PC-3 (cell line): ENCODE data around the gene ACYP2. TPM values are rescaled to one million over a fixed set of nuclear protein-coding genes. Genes with fewer than 3 reads are reported as not detected.

Experiments used
- ATAC-seq: fragments of 200-7000 bp; cut with Tn5 transposase; 2 replicates; pipeline ENCODE4 v1.9.1; 2020; ENCODE audit warnings: mild to moderate bottlenecking, moderate library complexity
- BruUV-seq: library from RNA; stranded (reverse); fragments of 400-500 nt; replicated peaks from 2 replicates; lab custom pipeline; 2021; lab: Mats Ljungman, UMichigan
- CTCF ChIA-PET: fragments of 300-600 bp; sonication (Branson Sonifier 250); formaldehyde crosslinking; loops from one replicate; lab custom pipeline; 2022; ENCODE audit warnings: antibody characterized with exemption; lab: Charles Lee
- POLR2A ChIA-PET: fragments of 300-600 bp; sonication (Branson Sonifier 250); formaldehyde crosslinking; loops from one replicate; lab custom pipeline; 2022; ENCODE audit warnings: antibody characterized with exemption; ENCODE audit not compliant: unreplicated experiment; lab: Charles Lee
- DNase-seq: peaks from one replicate; pipeline ENCODE4 v3.0.0-alpha.2; 2015
- H2AFZ ChIP-seq: fragments of 300-600 bp; sonication (generic); 2 replicates; pipeline ENCODE4 v1.6.0; 2016; ENCODE audit warnings: antibody characterized with exemption, low read length
- H3F3A ChIP-seq: fragments of 300-600 bp; sonication (generic); one replicate; pipeline ENCODE4 v1.6.0; 2017; ENCODE audit warnings: antibody characterized with exemption, low read length, control low read depth, mild to moderate bottlenecking; ENCODE audit not compliant: unreplicated experiment
- H3K27ac ChIP-seq: fragments of 300-600 bp; sonication (generic); 2 replicates; pipeline ENCODE4 v1.5.1; 2016; ENCODE audit warnings: mild to moderate bottlenecking, low read length
- H3K27me3 ChIP-seq: fragments of 300-600 bp; sonication (generic); 2 replicates; pipeline ENCODE4 v1.6.1; 2016; ENCODE audit warnings: low read length, mixed read lengths
- H3K36me3 ChIP-seq: fragments of 300-600 bp; sonication (generic); 2 replicates; pipeline ENCODE4 v1.6.1; 2016; ENCODE audit warnings: low read depth, mixed run types, low read length, mixed read lengths
- H3K4me1 ChIP-seq: fragments of 300-600 bp; sonication (generic); 2 replicates; pipeline ENCODE4 v1.5.1; 2016; ENCODE audit warnings: low read length; ENCODE audit not compliant: insufficient read depth
- H3K4me2 ChIP-seq: fragments of 300-600 bp; sonication (generic); 2 replicates; pipeline ENCODE4 v1.6.0; 2016; ENCODE audit warnings: low read length
- H3K4me3 ChIP-seq: fragments of 300-600 bp; sonication (generic); 2 replicates; pipeline ENCODE4 v1.5.1; 2016; ENCODE audit warnings: mild to moderate bottlenecking, low read length, mixed read lengths
- H3K79me2 ChIP-seq: fragments of 300-600 bp; sonication (generic); 2 replicates; pipeline ENCODE4 v1.6.1; 2017; ENCODE audit warnings: low read length, mixed read lengths
- H3K9ac ChIP-seq: fragments of 300-600 bp; sonication (generic); 2 replicates; pipeline ENCODE4 v1.6.0; 2016; ENCODE audit warnings: mild to moderate bottlenecking, low read length
- H3K9me2 ChIP-seq: fragments of 300-600 bp; sonication (generic); replicated peaks from 2 replicates; pipeline ENCODE4 v1.6.1; 2016; ENCODE audit warnings: mixed run types, low read length, mixed read lengths
- H3K9me3 ChIP-seq: fragments of 300-600 bp; sonication (generic); 2 replicates; pipeline ENCODE4 v1.6.1; 2016; ENCODE audit warnings: low read length, mixed read lengths
- H4K20me1 ChIP-seq: fragments of 300-600 bp; sonication (generic); 2 replicates; pipeline ENCODE4 v1.6.1; 2016; ENCODE audit warnings: low read length, mixed read lengths
- EZH2 ChIP-seq: fragments of 300-600 bp; sonication (generic); IDR thresholded peaks from one replicate; pipeline ENCODE4 v1.6.1; 2017; ENCODE audit warnings: antibody characterized with exemption, mild to moderate bottlenecking, low read length; ENCODE audit not compliant: unreplicated experiment
- EZH2phosphoT487 ChIP-seq: fragments of 300-600 bp; sonication (generic); IDR thresholded peaks from 2 replicates; pipeline ENCODE4 v1.6.1; 2018; ENCODE audit warnings: mild to moderate bottlenecking, antibody characterized with exemption, low read length, borderline replicate concordance
- intact Hi-C: fragments of 100-400 bp; cut with micrococcal nuclease; formaldehyde crosslinking; loops from 2 replicates; pipeline ENCODE4 v1.9.0; 2023
- total RNA-seq: library from RNA; depleted of rRNA; stranded (reverse); fragments of >200 nt; gene quantifications from 2 replicates; pipeline ENCODE4 v1.2.3, GENCODE V29; 2014
- TF ChIP-seq, protein P1 (sequence below): fragments of 300-600 bp; sonication (generic); conservative IDR thresholded peaks from 2 replicates; pipeline ENCODE4 v1.5.1; 2017; ENCODE audit warnings: antibody characterized with exemption, low read depth, mild to moderate bottlenecking, low read length

The ACYP2 gene
- total RNA-seq, 1 experiment from 2014 or later = 8.3 TPM

DNA sequence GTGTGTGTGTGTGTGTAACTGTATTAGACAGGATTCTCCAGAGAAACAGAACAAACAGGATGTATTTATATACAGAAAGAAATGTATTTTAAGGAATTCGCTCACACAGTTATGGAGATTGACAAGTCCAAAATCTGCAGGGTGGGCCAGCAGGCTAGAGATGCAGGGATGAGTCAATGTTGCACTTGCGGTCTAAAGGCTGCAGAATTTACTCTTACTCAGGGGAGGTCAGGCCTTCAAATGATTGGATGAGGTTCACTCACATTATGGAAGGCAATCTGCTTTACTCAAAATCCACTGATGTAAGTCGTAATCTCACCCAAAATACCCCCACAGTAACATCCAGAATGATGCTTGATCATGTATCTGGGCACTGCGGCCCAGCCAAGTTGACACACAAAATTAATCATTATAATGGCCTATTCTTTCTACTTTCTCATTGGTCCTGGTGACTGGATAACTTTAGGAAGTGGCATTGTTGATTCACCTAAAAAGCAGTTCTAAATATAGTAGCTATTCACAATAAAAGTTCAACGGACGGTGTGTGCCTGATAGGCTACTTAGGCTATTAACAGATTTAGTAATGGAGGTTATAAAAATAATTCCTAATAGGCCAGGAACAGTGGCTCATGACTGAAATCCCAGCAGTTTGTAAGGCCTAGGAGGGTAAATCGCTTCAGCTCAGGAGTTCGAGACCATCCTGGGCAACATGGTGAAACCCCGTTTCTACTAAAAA lies 40.6 kb upstream of the ACYP2 start:
- no peaks in the 10 kb centered on the region for H3K79me2 ChIP-seq
- ChIA-PET POLR2A (no interaction called here), CTCF (no interaction called here)
- TF ChIP-seq, protein P1, sequence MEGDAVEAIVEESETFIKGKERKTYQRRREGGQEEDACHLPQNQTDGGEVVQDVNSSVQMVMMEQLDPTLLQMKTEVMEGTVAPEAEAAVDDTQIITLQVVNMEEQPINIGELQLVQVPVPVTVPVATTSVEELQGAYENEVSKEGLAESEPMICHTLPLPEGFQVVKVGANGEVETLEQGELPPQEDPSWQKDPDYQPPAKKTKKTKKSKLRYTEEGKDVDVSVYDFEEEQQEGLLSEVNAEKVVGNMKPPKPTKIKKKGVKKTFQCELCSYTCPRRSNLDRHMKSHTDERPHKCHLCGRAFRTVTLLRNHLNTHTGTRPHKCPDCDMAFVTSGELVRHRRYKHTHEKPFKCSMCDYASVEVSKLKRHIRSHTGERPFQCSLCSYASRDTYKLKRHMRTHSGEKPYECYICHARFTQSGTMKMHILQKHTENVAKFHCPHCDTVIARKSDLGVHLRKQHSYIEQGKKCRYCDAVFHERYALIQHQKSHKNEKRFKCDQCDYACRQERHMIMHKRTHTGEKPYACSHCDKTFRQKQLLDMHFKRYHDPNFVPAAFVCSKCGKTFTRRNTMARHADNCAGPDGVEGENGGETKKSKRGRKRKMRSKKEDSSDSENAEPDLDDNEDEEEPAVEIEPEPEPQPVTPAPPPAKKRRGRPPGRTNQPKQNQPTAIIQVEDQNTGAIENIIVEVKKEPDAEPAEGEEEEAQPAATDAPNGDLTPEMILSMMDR = no peak
- TF ChIP-seq EZH2 (no peak), EZH2phosphoT487 (no peak)
- peak overlapping the region; percentile 92 for H3K27ac ChIP-seq
- peaks cover 23% of the 10 kb centered on the region for H3K4me1 ChIP-seq
- no peak overlapping the region for H3K4me3 ChIP-seq
- BruUV-seq = no TSS peak
- peaks cover 12% of the 10 kb centered on the region for H3F3A ChIP-seq
- peak overlapping the region; percentile 9 for H3K4me2 ChIP-seq
- ATAC-seq (peak; percentile 85), DNase-seq (peak; percentile 91)
- H3K27me3 ChIP-seq = no peaks in the 10 kb centered on the region
- H3K9ac ChIP-seq = peak overlapping the region; percentile 54
- intact Hi-C loops = loop anchor here (2.0 kb wide), 1 partner anchor 30 kb away; no protein-coding TSS in a partner anchor
- no peaks in the 10 kb centered on the region for H3K9me2 ChIP-seq
- H3K9me3 ChIP-seq = no peaks in the 10 kb centered on the region
- H4K20me1 ChIP-seq = no peaks in the 10 kb centered on the region
- peak overlapping the region; percentile 10 for H2AFZ ChIP-seq
- H3K36me3 ChIP-seq = no peaks in the 10 kb centered on the region

DNA sequence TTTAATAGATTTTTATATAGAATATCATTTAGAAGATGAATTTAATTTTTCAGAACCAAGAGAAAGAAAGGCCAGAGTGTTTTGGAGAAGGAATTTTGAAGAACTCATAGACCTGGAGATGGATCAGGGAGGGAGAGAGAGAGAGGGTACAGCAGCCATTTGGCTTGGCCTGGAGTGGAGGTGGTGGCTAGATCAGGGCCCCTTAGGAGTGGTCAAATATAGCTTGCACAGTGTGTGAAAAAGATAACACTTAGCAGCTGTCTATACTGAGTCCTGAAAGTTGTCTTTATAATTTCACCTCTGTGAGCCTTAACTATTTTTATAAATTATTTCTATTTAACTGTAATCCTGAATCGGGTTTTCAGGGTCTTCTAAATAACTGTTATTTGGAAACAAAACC lies 38.8 kb upstream of the ACYP2 start:
- POLR2A ChIA-PET = no interaction called here
- no peak overlapping the region for H3K4me2 ChIP-seq
- no peak overlapping the region for H3K4me3 ChIP-seq
- H3K9me2 ChIP-seq = no peaks in the 10 kb centered on the region
- H4K20me1 ChIP-seq = no peaks in the 10 kb centered on the region
- H3K27ac ChIP-seq = no peak overlapping the region
- intact Hi-C loops = no loop called here
- peaks cover 26% of the 10 kb centered on the region for H3K4me1 ChIP-seq
- CTCF ChIA-PET = no interaction called here
- H2AFZ ChIP-seq = no peak overlapping the region
- H3F3A ChIP-seq = peaks cover 12% of the 10 kb centered on the region
- no TSS peak for BruUV-seq
- H3K36me3 ChIP-seq = no peaks in the 10 kb centered on the region
- no peaks in the 10 kb centered on the region for H3K9me3 ChIP-seq
- TF ChIP-seq EZH2phosphoT487 (no peak), EZH2 (no peak)
- TF ChIP-seq, protein P1 = no peak
- H3K9ac ChIP-seq = no peak overlapping the region
- ATAC-seq (no peak), DNase-seq (no peak)
- H3K79me2 ChIP-seq = no peaks in the 10 kb centered on the region
- no peaks in the 10 kb centered on the region for H3K27me3 ChIP-seq
